ENCODE results near the gene CTDSP1.

DNA sequence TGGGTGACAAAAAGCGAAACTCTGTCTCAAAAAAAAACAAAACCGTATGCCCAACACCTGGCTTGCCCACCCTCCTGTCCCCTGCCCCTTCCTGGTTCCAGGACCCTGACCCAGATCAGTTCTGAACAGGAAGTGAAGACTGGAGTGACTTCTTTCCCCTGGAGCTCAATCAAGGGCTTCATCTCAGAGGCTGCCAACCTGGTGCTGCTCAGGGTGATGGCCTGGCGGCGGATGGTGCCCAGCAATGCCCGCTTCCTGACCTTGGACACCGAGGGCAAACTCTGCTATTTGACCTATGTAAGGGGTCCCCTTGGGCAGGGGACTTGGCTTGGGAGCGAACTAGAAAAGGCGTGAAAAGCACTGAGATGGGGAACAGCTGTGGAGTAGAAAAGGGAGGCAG lies 37.1 kb upstream of the CTDSP1 start:
- TF ChIP-seq RAD21 (IDR thresholded peaks at IDR 0.05): no peak
- no peak for TF ChIP-seq CTCF (IDR thresholded peaks at IDR 0.05; ENCODE audit: low read depth, low read length, missing input control)
- no peak for TF ChIP-seq YY1 (IDR thresholded peaks at IDR 0.05)
- no peak for TF ChIP-seq TAF1 (conservative IDR thresholded peaks at IDR 0.05)
- no peak for TF ChIP-seq RXRA (IDR thresholded peaks at IDR 0.05)

All from liver (tissue), 3 donors.